ENCODE results near the gene YIF1B. TPM values are rescaled to one million over a fixed set of nuclear protein-coding genes. Genes with fewer than 3 reads are reported as not detected.

YIF1B gene
- total RNA-seq, 2 donors from 2014 or later = 31.1 to 39.4 TPM

DNA sequence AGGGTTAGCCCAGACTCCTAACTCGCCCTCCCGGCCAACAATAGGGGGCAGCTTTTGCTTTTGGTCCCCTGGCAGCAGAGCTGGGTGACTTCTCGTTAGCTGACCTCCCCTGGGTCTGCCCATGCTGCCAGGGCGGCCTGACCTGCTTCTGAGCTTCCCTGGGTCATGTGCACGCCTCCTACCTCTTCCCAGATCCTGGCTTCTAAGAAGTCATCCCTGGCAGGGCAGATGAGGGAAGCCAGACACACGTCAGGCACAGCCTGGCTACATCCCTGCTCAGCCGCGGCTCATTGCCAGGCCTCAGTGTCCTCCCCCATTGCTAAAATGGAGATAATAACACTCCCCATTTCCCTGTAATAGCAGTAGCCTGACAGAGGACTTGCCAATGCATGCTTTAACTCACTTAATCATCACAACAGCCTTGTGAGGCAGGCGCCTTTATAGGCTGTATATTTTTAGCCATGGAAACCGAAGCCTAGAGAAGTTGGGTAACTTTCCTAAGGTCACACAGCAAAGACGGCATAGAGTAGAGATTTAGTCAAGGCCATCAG lies 6.0 kb upstream of the YIF1B start:
- peak overlapping the region; percentile 92 for H3K4me3 Mint-ChIP-seq
- no peaks in the 10 kb centered on the region for H3K27me3 Mint-ChIP-seq
- peaks cover 3% of the 10 kb centered on the region for H3K36me3 Mint-ChIP-seq (ENCODE audit: low read depth)
- peaks cover 42% of the 10 kb centered on the region for H3K4me1 Mint-ChIP-seq
- no peak for DNase-seq
- no peaks in the 10 kb centered on the region for H3K9me3 ChIP-seq (ENCODE audit: control insufficient read depth, low read length, poor library complexity, severe bottlenecking)
- peak overlapping the region; percentile 89 for H3K27ac Mint-ChIP-seq
- ATAC-seq = no peak

DNA sequence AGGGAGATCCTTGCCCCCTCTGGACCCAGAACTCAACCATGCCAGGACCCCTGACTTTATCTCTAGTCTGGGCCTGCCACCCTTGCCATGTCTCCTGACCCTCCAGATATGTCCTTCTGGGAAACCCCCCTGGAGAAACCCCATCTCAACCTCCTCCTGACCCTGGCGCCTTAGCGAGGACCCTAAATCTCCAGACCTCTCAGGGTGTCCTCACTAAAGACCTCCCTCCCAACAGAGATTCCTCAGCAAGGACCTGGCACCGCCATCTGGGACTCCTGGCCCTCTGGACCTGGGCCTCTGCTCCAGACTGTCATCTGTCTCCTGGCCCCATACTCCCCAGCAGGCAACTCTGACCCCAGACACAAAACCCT lies 5.2 kb upstream of the YIF1B start:
- Mint-ChIP-seq H3K4me3 (peak overlapping the region; percentile 92), H3K27ac (peak overlapping the region; percentile 89), H3K27me3 (no peaks in the 10 kb centered on the region), H3K4me1 (peaks cover 46% of the 10 kb centered on the region), H3K36me3 (ENCODE audit: low read depth) (peaks cover 3% of the 10 kb centered on the region)
- ATAC-seq = no peak
- no peak for DNase-seq
- no peaks in the 10 kb centered on the region for H3K9me3 ChIP-seq (ENCODE audit: control insufficient read depth, low read length, poor library complexity, severe bottlenecking)

DNA sequence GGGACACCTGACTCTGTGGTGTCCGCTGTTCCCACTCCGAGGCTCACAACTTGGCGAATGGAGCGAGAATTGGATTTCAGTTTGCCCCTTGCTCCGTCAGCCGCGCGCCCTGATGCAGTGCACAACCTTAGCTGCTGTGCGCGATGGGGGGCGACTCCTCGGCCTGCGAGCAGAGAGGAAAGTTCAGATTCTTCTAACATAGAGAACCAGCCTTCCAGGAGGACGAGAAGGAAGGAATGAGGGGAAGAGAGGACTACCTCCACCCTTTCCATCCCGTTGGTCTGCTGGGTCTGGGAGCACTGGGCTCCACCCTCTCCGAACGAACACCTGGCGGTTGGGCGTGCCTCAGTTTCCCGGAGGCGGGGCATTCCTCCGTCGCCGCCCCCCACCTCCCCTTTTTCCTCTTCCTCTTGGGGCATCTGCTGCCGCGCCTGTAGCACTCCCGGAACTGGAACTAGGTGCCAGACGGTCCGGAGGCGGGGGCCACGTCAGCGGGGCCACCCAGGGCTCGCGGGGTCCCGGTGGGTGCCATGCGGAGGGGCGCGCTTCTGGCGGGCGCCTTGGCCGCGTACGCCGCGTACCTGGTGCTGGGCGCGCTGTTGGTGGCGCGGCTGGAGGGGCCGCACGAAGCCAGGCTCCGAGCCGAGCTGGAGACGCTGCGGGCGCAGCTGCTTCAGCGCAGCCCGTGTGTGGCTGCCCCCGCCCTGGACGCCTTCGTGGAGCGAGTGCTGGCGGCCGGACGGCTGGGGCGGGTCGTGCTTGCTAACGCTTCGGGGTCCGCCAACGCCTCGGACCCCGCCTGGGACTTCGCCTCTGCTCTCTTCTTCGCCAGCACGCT lies 3.9 kb upstream of the YIF1B start, which contains the start of gene KCNK6:
TSS of gene KCNK6 (plus strand) at position 425 of the 838 bp plus-strand sequence. CDS start at position 531, 106 bp downstream.
- Mint-ChIP-seq H3K4me1 (peaks cover 49% of the 10 kb centered on the region), H3K4me3 (peak within 1 kb of the TSS; percentile 92), H3K27me3 (no peaks in the 10 kb centered on the region), H3K27ac (peak within 1 kb of the TSS; percentile 89), H3K36me3 (ENCODE audit: low read depth) (no peaks in the 10 kb centered on the region)
- peak in 2 of 3 donors; percentile 26 to 33 for DNase-seq
- no peaks in the 10 kb centered on the region for H3K9me3 ChIP-seq (ENCODE audit: control insufficient read depth, low read length, poor library complexity, severe bottlenecking)
- no peak for ATAC-seq

DNA sequence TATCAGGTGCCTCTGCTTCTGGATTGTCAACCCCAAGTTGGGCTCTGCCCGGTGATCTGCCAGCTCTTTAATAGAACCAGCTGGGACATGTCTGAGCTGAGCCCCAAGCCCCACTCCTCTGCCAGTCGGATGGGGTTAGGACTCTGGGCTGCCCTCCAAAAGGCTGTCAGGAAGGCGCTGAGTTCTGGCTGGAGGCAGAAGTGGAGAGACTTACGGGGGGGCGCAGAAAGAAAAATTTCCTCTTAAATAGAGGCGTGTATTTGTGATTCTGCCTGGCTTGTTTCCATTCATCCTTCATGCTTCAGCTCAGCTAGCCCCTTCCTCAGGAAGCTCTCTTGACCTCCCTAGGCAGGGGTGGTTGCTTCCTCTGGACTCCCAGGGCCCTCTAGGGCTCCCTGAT lies 2.9 kb upstream of the YIF1B start:
- Mint-ChIP-seq H3K27me3 (no peaks in the 10 kb centered on the region), H3K4me1 (peaks cover 50% of the 10 kb centered on the region), H3K27ac (no peak overlapping the region), H3K4me3 (peak overlapping the region; percentile 92), H3K36me3 (ENCODE audit: low read depth) (no peaks in the 10 kb centered on the region)
- H3K9me3 ChIP-seq (ENCODE audit: control insufficient read depth, low read length, poor library complexity, severe bottlenecking) = no peaks in the 10 kb centered on the region
- DNase-seq (no peak), ATAC-seq (no peak)

DNA sequence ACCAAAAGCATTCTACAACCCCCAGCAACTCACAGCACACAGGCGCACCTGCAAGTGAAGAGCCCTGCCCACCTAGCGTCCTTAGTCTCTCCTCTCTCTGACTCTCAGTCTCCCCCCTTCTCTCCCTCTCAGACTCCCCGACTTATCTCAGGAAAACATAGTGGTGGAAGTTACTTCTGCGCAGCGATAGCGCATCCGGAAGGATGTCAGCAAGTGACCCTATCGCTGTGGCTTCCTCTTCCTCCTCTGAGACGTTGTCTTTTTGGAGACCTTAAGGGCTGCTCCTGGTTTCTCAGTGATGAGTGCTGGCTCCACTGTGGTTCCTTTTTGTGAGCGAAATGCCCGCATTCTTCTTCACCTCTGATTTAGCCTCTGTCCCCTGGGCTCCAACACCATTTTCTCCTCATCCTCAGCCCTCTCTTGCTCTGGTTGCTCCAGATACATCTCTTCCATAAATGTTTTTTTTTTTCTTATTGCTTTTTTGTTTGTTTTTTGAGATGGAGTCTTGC lies 1.4 kb upstream of the YIF1B start:
- Mint-ChIP-seq H3K36me3 (ENCODE audit: low read depth) (no peaks in the 10 kb centered on the region), H3K27ac (peak overlapping the region; percentile 93), H3K4me3 (peak overlapping the region; percentile 92), H3K27me3 (no peaks in the 10 kb centered on the region), H3K4me1 (peaks cover 45% of the 10 kb centered on the region)
- DNase-seq = no peak
- no peak for ATAC-seq
- no peaks in the 10 kb centered on the region for H3K9me3 ChIP-seq (ENCODE audit: control insufficient read depth, low read length, poor library complexity, severe bottlenecking)

DNA sequence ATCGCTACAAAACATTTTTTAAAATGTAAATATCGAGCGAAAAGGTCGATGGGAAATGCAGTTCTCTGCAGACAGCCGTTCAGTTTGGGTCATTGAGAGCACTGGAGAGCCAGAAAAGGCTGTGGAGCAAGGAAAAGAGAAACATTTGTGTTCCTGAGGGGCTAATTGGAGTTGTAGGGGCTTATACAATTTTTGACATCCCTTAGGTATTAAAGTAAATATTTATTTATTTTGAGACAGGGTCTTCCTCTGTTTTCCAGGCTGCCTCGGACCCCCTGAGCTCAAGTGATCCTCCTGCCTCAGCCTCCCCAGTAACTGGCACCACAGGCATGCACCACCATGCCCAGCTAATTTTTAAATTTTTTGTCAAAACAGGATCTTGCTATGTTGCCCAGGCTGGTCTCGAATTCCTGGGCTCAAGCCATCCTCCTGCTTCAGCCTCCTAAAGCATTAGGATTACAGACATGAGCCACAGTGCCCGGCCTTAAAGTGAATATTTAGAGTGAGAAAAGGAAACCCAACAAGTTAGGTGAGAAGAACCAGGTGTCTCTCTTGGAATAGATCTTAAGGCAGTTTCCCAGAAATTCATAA lies 825 bp upstream of the YIF1B start:
- H3K27me3 Mint-ChIP-seq = no peaks in the 10 kb centered on the region
- peak; percentile 22 for ATAC-seq
- H3K36me3 Mint-ChIP-seq (ENCODE audit: low read depth) = no peaks in the 10 kb centered on the region

DNA sequence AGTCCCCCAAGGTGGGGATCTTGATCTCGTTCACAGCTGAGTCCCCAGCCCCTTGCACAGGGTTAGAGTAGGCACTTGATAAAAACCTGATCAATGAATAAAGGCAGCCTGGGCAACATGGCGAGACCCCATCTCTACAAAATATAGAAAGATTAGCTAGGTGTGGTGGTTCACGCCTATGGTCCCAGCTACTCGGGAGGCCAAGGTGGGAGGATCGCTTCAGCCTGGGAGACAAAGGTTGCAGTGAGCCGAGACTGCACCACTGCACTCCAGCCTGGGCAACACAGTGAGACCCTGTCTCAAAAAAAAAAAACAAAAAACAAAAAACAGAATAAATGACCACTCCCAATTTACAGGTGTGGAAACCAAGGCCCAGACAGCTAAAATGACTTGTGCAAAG lies 4.8 kb downstream of the YIF1B start:
- no peaks in the 10 kb centered on the region for H3K9me3 ChIP-seq (ENCODE audit: control insufficient read depth, low read length, poor library complexity, severe bottlenecking)
- no peaks in the 10 kb centered on the region for H3K27me3 Mint-ChIP-seq
- peaks cover 5% of the 10 kb centered on the region for H3K36me3 Mint-ChIP-seq (ENCODE audit: low read depth)
- H3K27ac Mint-ChIP-seq = no peak overlapping the region
- ATAC-seq (no peak), DNase-seq (no peak)
- no peak overlapping the region for H3K4me3 Mint-ChIP-seq
- H3K4me1 Mint-ChIP-seq = peaks cover 11% of the 10 kb centered on the region

More for the DNA sequence above, 825 bp upstream of the YIF1B start:
- H3K4me1 Mint-ChIP-seq = peaks cover 39% of the 10 kb centered on the region
- no peak for DNase-seq
- no peaks in the 10 kb centered on the region for H3K9me3 ChIP-seq (ENCODE audit: control insufficient read depth, low read length, poor library complexity, severe bottlenecking)
- H3K27ac Mint-ChIP-seq = peak overlapping the region; percentile 93
- peak overlapping the region; percentile 92 for H3K4me3 Mint-ChIP-seq

DNA sequence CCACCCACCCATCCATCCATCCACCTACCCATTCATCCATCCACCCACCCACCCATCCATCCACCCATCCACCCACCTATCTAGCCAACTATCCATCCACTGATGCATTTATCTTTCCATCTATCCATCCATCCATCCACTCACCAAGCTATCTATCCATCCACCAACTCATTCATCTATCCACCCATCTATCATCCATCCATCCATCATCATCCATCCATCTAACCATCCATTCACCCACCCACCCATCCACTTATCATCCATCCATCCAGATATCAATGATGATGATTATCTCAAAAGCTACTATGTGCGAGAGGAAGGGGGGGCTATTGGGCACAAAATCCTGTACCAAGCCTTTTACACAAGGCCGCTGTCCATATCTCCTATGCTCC lies 5.5 kb downstream of the YIF1B start:
- Mint-ChIP-seq H3K4me1 (peaks cover 10% of the 10 kb centered on the region), H3K27me3 (no peaks in the 10 kb centered on the region), H3K36me3 (ENCODE audit: low read depth) (peaks cover 5% of the 10 kb centered on the region), H3K4me3 (no peak overlapping the region), H3K27ac (no peak overlapping the region)
- no peak for DNase-seq
- ATAC-seq = no peak
- no peaks in the 10 kb centered on the region for H3K9me3 ChIP-seq (ENCODE audit: control insufficient read depth, low read length, poor library complexity, severe bottlenecking)

DNA sequence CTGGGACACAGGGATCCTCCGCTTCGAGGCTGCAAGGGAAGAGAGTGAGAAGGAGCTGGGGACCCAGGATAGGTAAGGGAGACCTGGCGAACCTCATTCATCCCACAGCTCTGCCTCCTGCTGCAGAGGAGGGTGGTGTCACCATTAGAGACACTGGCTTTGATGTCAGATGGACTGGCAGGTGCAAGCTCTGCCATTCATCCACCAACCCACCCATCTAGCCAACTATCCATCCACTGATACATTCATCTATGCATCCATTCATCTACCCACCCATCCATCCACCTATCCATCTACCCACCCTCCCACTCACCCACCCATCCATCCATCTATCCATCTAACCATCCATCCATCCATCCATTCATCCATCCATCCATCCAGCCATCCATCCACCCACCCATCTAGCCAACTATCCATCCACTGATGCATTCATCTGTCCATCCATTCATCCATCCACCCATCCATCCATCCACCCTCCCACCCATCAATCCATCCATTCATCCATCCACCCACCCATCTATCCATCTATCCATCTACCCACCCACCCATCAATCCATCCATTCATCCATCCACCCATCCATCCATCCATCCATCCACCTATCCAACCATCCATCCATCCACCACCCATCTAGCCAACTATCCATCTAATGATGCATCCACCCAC lies 6.0 kb downstream of the YIF1B start:
- peaks cover 5% of the 10 kb centered on the region for H3K36me3 Mint-ChIP-seq (ENCODE audit: low read depth)
- no peak for DNase-seq
- H3K27ac Mint-ChIP-seq = no peak overlapping the region

DNA sequence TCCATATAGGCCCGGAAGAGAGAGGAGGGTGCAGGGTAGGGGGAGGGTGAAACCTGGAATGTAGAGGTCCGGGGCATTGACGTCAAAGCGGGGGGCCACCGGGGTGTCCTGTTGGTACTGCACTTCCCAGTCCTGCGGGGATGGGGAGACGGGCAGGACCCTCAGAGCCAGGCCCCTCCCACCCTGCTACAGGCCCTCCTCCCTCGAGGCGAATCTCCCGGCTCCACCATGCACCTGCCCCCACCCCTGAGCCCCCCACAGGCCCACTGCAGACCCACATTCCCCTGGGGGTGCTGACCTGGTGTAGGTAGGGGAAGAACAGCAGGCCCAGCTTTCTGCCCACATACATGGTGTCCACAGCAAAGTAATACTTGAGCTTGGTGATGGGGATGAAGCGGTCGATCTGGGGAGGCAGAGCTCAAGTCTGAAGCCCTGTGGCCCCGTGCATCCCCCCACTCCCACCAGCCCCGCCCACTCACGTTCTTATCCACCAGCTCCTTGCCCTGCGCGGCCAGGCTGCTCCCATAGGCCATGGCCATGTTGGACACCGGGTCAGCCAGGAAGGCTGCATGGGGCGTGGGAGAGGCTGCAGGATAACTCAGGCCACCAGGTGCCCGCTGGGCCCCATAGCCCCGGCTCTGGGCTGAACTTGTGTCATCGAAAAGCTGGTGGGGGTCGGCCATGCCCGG lies 6.7 kb downstream of the YIF1B start:
- Mint-ChIP-seq H3K4me1 (peaks cover 8% of the 10 kb centered on the region), H3K36me3 (ENCODE audit: low read depth) (peaks cover 5% of the 10 kb centered on the region), H3K27me3 (no peaks in the 10 kb centered on the region), H3K27ac (no peak overlapping the region), H3K4me3 (no peak overlapping the region)
- DNase-seq = no peak
- no peaks in the 10 kb centered on the region for H3K9me3 ChIP-seq (ENCODE audit: control insufficient read depth, low read length, poor library complexity, severe bottlenecking)
- no peak for ATAC-seq

More for the DNA sequence above, 6.0 kb downstream of the YIF1B start:
- no peaks in the 10 kb centered on the region for H3K27me3 Mint-ChIP-seq
- no peak for ATAC-seq
- peaks cover 8% of the 10 kb centered on the region for H3K4me1 Mint-ChIP-seq
- no peaks in the 10 kb centered on the region for H3K9me3 ChIP-seq (ENCODE audit: control insufficient read depth, low read length, poor library complexity, severe bottlenecking)
- H3K4me3 Mint-ChIP-seq = no peak overlapping the region

DNA sequence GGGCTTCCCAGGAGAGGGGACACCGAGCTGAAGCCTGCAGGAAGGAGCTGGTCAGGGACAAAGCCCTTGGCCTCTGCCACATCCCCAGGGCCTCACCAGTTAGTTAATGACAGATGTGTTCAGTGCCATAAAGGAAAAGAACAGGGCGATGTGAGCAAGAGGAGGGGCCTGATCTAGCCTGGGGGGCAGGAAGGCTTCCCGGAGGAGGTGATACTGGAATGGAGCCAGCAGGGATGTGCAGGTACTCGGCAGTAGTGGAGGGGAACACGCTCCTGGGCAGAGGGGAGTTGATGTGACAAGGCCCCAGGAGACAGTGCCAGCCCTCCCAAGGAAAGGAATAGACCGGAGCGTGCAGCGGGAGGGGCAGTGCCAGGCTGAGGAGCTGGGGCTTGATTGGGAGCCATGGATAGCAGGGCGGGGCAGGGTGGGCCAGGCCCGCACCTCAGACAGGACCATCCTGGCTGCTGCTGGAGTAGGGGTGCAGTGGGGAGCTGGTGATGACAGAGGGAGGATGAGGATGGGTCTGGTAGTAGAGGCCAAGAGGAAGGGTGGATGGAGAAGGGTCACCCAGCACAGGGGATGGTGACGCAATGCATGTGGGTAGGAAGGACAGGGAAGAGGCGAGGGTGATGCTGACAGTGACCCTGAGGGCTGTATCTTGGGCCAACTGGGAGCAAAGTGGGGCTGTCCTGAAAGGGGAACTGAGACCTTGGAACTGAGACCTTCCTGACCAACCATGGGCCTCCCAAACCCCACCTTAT lies 7.6 kb downstream of the YIF1B start:
- H3K4me3 Mint-ChIP-seq = no peak overlapping the region
- no peak for ATAC-seq
- peaks cover 5% of the 10 kb centered on the region for H3K36me3 Mint-ChIP-seq (ENCODE audit: low read depth)
- peaks cover 5% of the 10 kb centered on the region for H3K4me1 Mint-ChIP-seq
- no peaks in the 10 kb centered on the region for H3K9me3 ChIP-seq (ENCODE audit: control insufficient read depth, low read length, poor library complexity, severe bottlenecking)
- no peak for DNase-seq
- H3K27me3 Mint-ChIP-seq = no peaks in the 10 kb centered on the region
- H3K27ac Mint-ChIP-seq = no peak overlapping the region

DNA sequence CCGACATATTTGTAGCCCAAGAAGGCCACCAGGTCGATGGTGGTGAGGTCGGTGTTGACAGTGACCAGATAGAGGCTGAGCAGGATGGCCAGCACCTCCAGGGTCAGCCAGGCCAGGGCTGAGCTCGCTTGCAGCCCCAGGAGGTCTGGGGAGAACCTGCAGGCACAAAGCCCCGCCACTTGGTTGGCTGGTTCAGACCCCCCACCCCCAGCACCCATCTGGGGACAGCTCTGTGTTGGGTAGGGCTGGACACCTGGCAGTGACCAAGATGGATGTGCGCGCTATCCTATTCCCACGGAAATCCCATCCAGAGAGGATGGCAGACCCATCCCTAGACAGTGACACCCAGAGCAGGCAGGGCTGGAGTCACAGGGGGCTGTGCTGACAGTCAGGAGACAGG lies 8.2 kb downstream of the YIF1B start:
- no peaks in the 10 kb centered on the region for H3K9me3 ChIP-seq (ENCODE audit: control insufficient read depth, low read length, poor library complexity, severe bottlenecking)
- DNase-seq (no peak), ATAC-seq (no peak)
- Mint-ChIP-seq H3K27ac (no peak overlapping the region), H3K27me3 (no peaks in the 10 kb centered on the region), H3K36me3 (ENCODE audit: low read depth) (peaks cover 5% of the 10 kb centered on the region), H3K4me3 (no peak overlapping the region), H3K4me1 (peaks cover 5% of the 10 kb centered on the region)

All from T-helper 17 cell (primary cell).